GM11168 (cell line): ENCODE measurements around the gene PPM1A.

Source experiments
- in situ Hi-C: fragments of 300-500 bp; cut with MboI; formaldehyde crosslinking; loops from one replicate; pipeline ENCODE4 v1.12.0; 2022; ENCODE audit warnings: low sequenced_read_pairs; ENCODE audit not compliant: unreplicated experiment

The PPM1A gene

GRCh38 chr14:60225265-60225664 is 23.8 kb upstream of the PPM1A start:
- in situ Hi-C loops: no loop called here

DNA sequence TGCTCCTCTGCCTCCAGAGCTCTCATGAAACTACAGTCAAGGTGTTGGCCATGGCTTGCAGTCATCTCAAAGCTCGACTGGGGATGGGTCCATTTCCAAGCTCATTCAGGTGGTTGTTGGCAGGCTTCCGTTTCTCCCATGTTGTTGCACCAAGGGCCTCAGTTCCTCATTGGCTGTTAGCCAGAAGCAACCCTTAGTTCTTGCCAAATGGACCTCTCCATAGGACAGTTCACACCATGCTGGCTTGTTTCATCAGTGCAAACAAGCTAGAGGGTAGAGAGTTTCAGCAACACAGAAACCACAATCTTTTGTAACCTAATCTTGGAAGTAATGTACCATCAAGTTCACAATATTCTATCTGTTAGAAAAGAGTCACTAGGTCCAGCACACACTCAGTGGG is 22.7 kb upstream of the PPM1A start:
- in situ Hi-C loops: no loop called here

- in situ Hi-C loops: no loop called here
Observed at GRCh38 chr14:60227291-60227690, 21.7 kb upstream of the PPM1A start.

- in situ Hi-C loops: no loop called here
Observed at GRCh38 chr14:60229614-60230013, 19.4 kb upstream of the PPM1A start.

GRCh38 chr14:60232185-60232584 is 16.8 kb upstream of the PPM1A start:
- in situ Hi-C loops: no loop called here

GRCh38 chr14:60233251-60233650 is 15.8 kb upstream of the PPM1A start:
- in situ Hi-C loops: no loop called here

- in situ Hi-C loops: no loop called here
Observed at GRCh38 chr14:60233891-60234290, 15.1 kb upstream of the PPM1A start.

GRCh38 chr14:60235440-60235839 is 13.6 kb upstream of the PPM1A start:
- in situ Hi-C loops: no loop called here

DNA sequence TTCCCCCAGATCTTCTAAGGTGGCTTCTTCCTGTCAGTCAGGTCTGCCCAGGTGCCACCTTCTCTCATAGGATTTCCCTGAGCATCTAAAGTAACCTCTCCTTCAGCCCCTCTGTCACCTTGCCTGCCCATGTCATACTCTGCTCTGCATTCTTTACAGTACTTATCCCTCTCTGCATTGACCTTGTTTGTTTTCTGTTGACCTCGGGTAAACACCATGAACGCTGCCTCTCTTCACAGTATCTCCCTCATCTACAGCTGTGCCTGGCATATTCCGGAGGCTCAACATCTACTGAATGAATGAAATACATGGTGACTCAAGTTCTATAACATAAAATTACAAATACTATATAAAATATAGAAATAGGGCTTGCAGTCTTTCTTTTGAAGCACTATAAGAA is 10.1 kb upstream of the PPM1A start:
- in situ Hi-C loops: no loop called here

DNA sequence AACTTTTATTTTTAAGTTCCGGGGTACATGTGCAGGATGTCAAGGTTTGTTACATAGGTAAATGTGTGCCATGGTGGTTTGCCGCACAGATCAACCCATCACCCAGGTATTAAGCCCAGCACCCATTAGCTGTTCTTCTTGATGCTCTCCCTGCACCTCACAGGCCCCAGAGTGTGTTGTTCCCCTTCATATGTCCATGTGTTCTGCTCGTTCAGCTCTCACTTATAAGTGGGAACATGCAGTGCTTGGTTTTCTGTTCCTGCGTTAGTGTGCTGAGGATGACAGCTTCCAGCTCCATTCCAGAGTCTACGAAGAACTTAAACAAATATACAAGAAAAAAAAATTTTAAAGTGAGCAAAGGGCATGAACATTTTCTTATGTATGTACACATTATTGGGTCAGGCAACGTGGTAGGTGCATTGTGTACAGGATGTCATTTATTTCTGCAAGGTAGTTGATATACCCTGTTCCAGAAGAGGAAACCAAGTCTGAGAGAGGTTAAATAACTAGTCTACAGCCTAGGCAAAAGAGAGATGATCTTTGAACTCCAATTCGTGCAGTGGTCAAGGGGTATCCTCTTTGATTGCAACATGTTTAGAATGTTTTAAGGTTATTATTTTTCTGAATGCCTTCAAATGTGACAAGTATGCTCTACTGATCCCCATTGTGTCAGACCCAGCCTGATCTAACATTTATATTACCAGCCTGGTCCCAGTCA is 8.7 kb upstream of the PPM1A start:
- in situ Hi-C loops: no loop called here

GRCh38 chr14:60241091-60241490 is 7.9 kb upstream of the PPM1A start:
- in situ Hi-C loops: no loop called here

GRCh38 chr14:60242429-60242828 is 6.6 kb upstream of the PPM1A start:
- in situ Hi-C loops: no loop called here

GRCh38 chr14:60245380-60246177 is 3.4 kb upstream of the PPM1A start:
- in situ Hi-C loops: no loop called here

DNA sequence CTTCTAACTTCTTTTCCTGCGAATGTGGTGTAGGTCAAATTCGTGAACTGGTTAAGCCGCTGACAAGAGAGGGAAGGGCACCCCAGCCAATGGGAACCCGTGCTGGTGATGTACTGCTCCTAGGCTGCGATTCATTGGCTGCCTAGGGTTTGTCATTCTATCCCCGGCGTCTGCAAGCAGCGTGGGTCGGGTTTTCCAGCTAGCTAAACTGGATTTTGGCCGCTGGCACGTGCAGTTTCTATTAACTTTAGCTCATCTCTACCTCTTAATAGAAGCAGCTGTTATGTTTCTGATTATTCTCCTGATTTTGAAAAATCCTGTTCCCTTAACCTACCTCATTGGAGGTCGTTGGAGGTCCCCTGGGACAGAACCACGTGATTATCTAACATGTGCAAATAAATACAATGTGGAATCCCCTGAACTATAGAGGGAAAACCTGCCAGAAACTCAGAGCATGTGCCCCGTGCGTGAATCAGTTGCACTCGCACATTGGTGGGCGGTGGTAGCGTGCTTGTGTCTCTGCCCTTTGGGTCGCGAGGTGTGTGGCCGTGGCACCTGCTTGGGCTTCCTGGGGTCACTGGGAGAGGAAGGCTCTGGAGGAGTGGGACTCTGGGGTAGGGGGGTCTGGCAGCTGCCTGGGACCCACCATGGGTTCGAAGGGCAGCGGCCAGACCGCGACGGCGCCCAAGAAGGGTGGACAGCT is 876 bp upstream of the PPM1A start:
- in situ Hi-C loops: no loop called here

DNA sequence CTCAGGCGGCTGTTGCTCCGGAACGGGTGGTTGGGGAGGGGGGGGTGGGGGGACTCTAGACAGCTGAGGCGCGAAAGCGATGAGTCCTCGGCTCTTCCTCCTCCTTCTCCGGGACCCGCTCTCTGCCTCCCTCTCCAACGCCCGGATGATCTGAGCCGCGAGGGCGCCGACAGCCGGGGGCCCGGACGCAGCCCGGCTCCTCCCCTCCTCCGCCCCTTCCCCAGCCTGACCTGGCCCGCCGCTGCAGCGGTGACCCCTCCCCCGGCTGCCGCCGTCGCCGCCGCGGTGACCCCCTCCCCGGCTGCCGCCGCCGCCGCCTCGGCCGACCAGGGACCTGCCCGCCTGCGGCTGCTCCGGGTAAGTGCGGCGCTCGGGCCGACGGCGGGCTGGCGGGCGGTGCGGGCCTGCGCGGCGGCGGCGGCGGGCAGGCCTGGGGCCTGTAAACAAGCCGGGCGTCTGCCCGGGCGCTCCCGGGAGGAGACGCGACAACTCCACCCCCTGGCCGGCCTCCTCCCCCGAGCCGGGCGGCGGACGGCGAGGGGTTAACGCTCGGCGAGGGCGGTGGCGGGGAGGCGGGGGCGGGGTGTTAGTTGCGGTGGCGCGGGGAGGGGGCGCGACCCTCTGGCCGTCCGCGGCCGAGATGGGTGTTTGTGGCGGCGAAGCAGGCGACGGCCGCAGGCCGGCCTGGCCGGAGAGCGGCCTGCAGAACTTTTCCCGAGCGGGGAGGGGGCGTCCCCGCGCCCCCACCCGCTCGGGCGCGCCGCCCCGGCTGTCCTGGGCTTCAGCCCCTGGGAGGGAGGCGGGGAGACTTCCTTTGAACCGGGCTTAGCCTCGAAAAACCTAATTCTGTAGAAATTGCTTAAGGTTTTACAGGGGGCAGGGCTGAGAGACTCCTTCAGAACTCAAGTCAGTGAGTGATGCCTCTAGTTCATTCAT is 568 bp downstream of the PPM1A start:
- in situ Hi-C loops: no loop called here

DNA sequence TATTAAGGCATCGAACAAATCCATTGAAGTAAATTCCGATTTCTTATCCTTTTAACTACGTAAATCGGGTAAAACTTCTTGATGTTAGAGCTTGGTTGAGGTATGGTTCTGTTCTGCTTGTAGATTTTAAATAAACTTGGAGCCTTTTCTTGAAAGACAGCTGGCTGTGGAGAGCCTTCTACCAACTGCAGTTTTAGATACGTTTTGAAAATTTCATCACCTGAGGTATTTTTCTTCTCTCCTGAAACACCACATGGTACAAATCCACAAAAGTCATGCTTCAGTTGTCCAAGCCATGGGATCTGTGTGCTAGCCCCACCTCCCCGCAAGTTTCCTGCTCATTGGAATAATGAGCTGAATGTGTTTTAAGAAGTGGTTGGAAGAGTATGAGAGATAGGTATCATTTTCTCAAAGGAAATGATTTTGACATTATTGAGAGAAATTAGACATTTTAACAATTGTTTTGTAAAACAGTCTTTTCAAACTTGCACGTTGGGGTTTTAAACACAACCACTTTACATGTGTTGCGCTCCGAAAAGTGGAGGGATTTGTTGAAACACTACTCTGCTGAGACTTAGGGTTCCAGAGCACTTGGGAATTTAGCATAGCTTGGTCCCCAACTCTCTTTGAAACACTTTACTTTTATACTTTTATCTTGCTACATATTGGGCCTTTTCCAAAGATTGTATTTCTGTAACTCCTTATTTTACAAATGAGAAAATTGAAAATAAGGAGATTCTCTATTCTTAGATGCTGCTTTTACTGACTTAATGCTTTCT is 1.4 kb downstream of the PPM1A start:
- in situ Hi-C loops: no loop called here

- in situ Hi-C loops: no loop called here
Observed at GRCh38 chr14:60251877-60252276, 2.9 kb downstream of the PPM1A start.

DNA sequence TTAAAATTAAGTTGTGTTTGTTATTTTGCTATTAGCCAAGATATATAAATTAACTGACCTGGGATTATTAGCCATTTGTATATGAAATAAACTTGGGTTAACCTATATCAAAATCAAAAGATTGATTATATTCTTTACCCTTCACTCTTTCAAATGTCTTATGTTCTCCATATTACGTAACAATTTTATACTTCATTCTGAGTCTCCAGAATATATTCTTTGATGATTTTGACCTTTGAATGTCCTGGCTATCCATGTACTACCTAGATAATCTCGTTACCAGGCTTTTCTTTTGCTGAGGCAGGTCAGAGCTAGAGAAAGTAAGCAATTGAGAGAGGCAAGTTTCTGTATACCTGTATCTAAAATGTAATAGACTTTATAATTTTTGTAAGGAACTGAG is 3.6 kb downstream of the PPM1A start:
- in situ Hi-C loops: no loop called here

DNA sequence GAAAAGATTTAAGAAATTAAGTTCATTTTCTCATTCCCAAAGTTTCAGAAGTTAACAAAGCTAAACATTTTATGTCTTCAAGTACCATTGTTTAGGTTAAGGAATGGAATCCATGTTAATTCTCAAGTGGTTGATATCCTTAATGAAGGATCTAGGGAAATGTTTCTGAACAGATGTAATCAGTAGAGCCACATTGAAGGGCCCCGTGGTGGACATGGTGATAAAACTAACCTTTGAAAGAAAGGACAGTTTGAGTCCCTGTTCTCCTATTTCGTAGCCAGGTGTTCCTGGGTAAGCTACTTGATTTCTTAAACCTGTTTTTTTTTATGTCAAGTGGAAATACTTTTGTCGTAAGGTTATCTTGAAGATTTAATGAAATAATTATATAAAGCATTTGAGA is 4.6 kb downstream of the PPM1A start:
- in situ Hi-C loops: no loop called here
